Neuronal stem cell (in vitro differentiated cells): ENCODE measurements around the gene CARD18.

Source experiments
- DNase-seq: peaks from one replicate; pipeline ENCODE4 v3.0.0-alpha.2; 2013; ENCODE audit warnings: low spot score
- H2AFZ ChIP-seq: one replicate; pipeline ENCODE4 v1.6.1; 2013; ENCODE audit warnings: mild to moderate bottlenecking, low read length, inconsistent platforms
- H2AK5ac ChIP-seq: 2 replicates; pipeline ENCODE4 v1.6.1; 2013; ENCODE audit warnings: low read depth, mild to moderate bottlenecking, inconsistent platforms, low read length, moderate library complexity, mixed read lengths
- H2BK120ac ChIP-seq: 2 replicates; pipeline ENCODE4 v1.6.1; 2013; ENCODE audit warnings: low read depth, mild to moderate bottlenecking, inconsistent platforms, low read length, moderate library complexity, mixed read lengths
- H2BK12ac ChIP-seq: one replicate; pipeline ENCODE4 v1.6.1; 2013; ENCODE audit warnings: low read length, inconsistent platforms
- H2BK15ac ChIP-seq: 2 replicates; pipeline ENCODE4 v1.6.1; 2013; ENCODE audit warnings: mild to moderate bottlenecking, low read length, inconsistent platforms, mixed read lengths
- H2BK5ac ChIP-seq: one replicate; pipeline ENCODE4 v1.6.1; 2013; ENCODE audit warnings: inconsistent platforms, mild to moderate bottlenecking, low read length, moderate library complexity
- H3K14ac ChIP-seq: one replicate; pipeline ENCODE4 v1.6.1; 2013; ENCODE audit warnings: low read length, inconsistent platforms
- H3K18ac ChIP-seq: 2 replicates; pipeline ENCODE4 v1.6.1; 2013; ENCODE audit warnings: low read length, inconsistent platforms
- H3K23ac ChIP-seq: 2 replicates; pipeline ENCODE4 v1.6.1; 2013; ENCODE audit warnings: low read depth, mild to moderate bottlenecking, mixed read lengths, low read length, inconsistent platforms; ENCODE audit not compliant: poor library complexity
- H3K27ac ChIP-seq: replicated peaks from 3 replicates; pipeline ENCODE4 v1.5.1; 2013; ENCODE audit warnings: low read length, inconsistent platforms
- H3K27me3 ChIP-seq, 3 experiments: 2 replicates each; pipeline ENCODE4 v1.6.1; 2013; ENCODE audit warnings: low read length in 3 of 3, mild to moderate bottlenecking in 2 of 3, inconsistent platforms in 1 of 3, low read depth in 1 of 3, mixed read lengths in 1 of 3, moderate library complexity in 1 of 3; ENCODE audit not compliant: control insufficient read depth in 3 of 3, insufficient read depth in 3 of 3
- H3K36me3 ChIP-seq, 2 donors: replicated peaks in 1 of 2; 2 replicates each; pipeline ENCODE4 v1.6.1; 2013; ENCODE audit warnings: low read length in 2 of 2; ENCODE audit not compliant: control insufficient read depth in 2 of 2, insufficient read depth in 2 of 2
- H3K4ac ChIP-seq: 2 replicates; pipeline ENCODE4 v1.6.1; 2013; ENCODE audit warnings: inconsistent platforms, mild to moderate bottlenecking, low read length, moderate library complexity
- H3K4me1 ChIP-seq, 2 donors: 1 replicate in 1 of 2; 2 replicates in 1 of 2; pipeline ENCODE4 v1.6.1; 2013; ENCODE audit warnings: low read length in 2 of 2, low read depth in 1 of 2; ENCODE audit not compliant: control insufficient read depth in 2 of 2, insufficient read depth in 1 of 2
- H3K4me2 ChIP-seq: one replicate; pipeline ENCODE4 v1.6.1; 2013; ENCODE audit warnings: mild to moderate bottlenecking, low read length, inconsistent platforms; ENCODE audit not compliant: insufficient read depth, poor library complexity, severe bottlenecking
- H3K4me3 ChIP-seq, 2 donors: 2 replicates each; pipeline ENCODE4 v1.5.1; 2013; ENCODE audit warnings: low read length in 2 of 2, mild to moderate bottlenecking in 2 of 2, inconsistent platforms in 1 of 2, moderate library complexity in 1 of 2
- H3K79me1 ChIP-seq: one replicate; pipeline ENCODE4 v1.6.1; 2013; ENCODE audit warnings: low read depth, mild to moderate bottlenecking, inconsistent platforms, low read length, moderate library complexity
- H3K9ac ChIP-seq: one replicate; pipeline ENCODE4 v1.6.1; 2013; ENCODE audit warnings: mild to moderate bottlenecking, low read depth, low read length, inconsistent platforms; ENCODE audit not compliant: poor library complexity
- H3K9me3 ChIP-seq, 2 donors: replicated peaks in 1 of 2; 2 replicates each; pipeline versions ENCODE3 to v1.6.1; 2013; ENCODE audit warnings: low read length in 2 of 2, mild to moderate bottlenecking in 2 of 2, inconsistent platforms in 1 of 2, low read depth in 1 of 2, mixed read lengths in 1 of 2, moderate library complexity in 1 of 2; ENCODE audit not compliant: control insufficient read depth in 2 of 2, insufficient read depth in 1 of 2
- H4K8ac ChIP-seq: one replicate; pipeline ENCODE4 v1.6.1; 2013; ENCODE audit warnings: low read depth, mild to moderate bottlenecking, inconsistent platforms, low read length, moderate library complexity
- H4K91ac ChIP-seq: one replicate; pipeline ENCODE4 v1.6.1; 2013; ENCODE audit warnings: low read length, low read depth, mild to moderate bottlenecking, inconsistent platforms; ENCODE audit not compliant: poor library complexity
- WGBS, 2 donors: extraction: QIAGEN DNeasy Blood & Tissue Kit; methylation state at CpG; one replicate each; pipeline ENCODE4 v1.1.7; 2013; ENCODE audit warnings: missing lambda C conversion rate in 2 of 2, mixed read lengths in 1 of 2; ENCODE audit not compliant: insufficient read length in 2 of 2, insufficient replicate concordance in 1 of 2; ENCODE audit errors: extremely low coverage in 2 of 2; 5-methylcytosine and 5-hydroxymethylcytosine counted together

Gene CARD18

GRCh38 chr11:105132716-105133511 lies 6.7 kb downstream of the CARD18 start:
- peaks cover 0 to 3% of the 10 kb centered on the region in 2 donors for H3K9me3 ChIP-seq
- no peak overlapping the region for H3K4ac ChIP-seq
- no peak overlapping the region for H2BK120ac ChIP-seq
- no peak overlapping the region for H2BK5ac ChIP-seq
- no CpG with 5 or more reads among the region's 8 CpGs for WGBS, 2 donors
- H3K4me1 ChIP-seq, result no peaks in the 10 kb centered on the region
- H4K8ac ChIP-seq, result no peak overlapping the region
- no peak overlapping the region for H2AFZ ChIP-seq
- H3K27ac ChIP-seq, result no peak overlapping the region
- no peak overlapping the region for H3K23ac ChIP-seq
- H3K14ac ChIP-seq, result no peak overlapping the region
- no peak overlapping the region for H3K4me2 ChIP-seq
- no peak overlapping the region for H3K18ac ChIP-seq
- no peak overlapping the region for H2AK5ac ChIP-seq
- no peak overlapping the region for H4K91ac ChIP-seq
- no peak overlapping the region for H2BK15ac ChIP-seq
- no peaks in the 10 kb centered on the region for H3K36me3 ChIP-seq
- H3K27me3 ChIP-seq, result no peaks in the 10 kb centered on the region
- H3K4me3 ChIP-seq, result no peak overlapping the region
- H3K9ac ChIP-seq, result no peak overlapping the region
- H3K79me1 ChIP-seq, result no peaks in the 10 kb centered on the region
- DNase-seq, result no peak
- no peak overlapping the region for H2BK12ac ChIP-seq

GRCh38 chr11:105130189-105130813 lies 9.3 kb downstream of the CARD18 start:
- Histone ChIP-seq H3K36me3 (no peaks in the 10 kb centered on the region), H2BK15ac (no peak overlapping the region), H2BK120ac (no peak overlapping the region), H3K18ac (no peak overlapping the region), H3K4me1 (no peaks in the 10 kb centered on the region), H3K27me3 (no peaks in the 10 kb centered on the region), H3K9me3 (peaks cover 0 to 3% of the 10 kb centered on the region in 2 donors), H3K23ac (no peak overlapping the region), H2AK5ac (no peak overlapping the region), H3K4me3 (no peak overlapping the region), H3K9ac (no peak overlapping the region), H4K8ac (no peak overlapping the region), H4K91ac (no peak overlapping the region), H2AFZ (no peak overlapping the region), H3K4ac (no peak overlapping the region), H2BK12ac (no peak overlapping the region), H3K27ac (no peak overlapping the region), H3K14ac (no peak overlapping the region), H3K79me1 (no peaks in the 10 kb centered on the region), H3K4me2 (no peak overlapping the region), H2BK5ac (no peak overlapping the region)
- WGBS, 2 donors, result no CpG with 5 or more reads among the region's 3 CpGs
- no peak for DNase-seq

- WGBS, 2 donors, result no CpG with 5 or more reads among the region's 2 CpGs
- DNase-seq, result no peak
- H3K27me3 ChIP-seq, result no peaks in the 10 kb centered on the region
Measured at GRCh38 chr11:105124756-105125155, 14.8 kb downstream of the CARD18 start.

GRCh38 chr11:105111145-105111944 lies 28.2 kb downstream of the CARD18 start:
- Histone ChIP-seq H3K9ac (no peak overlapping the region), H3K4me1 (peaks cover 0 to 2% of the 10 kb centered on the region in 2 donors), H2BK120ac (no peak overlapping the region), H4K8ac (no peak overlapping the region), H3K27me3 (no peaks in the 10 kb centered on the region), H3K18ac (peak overlapping the region; percentile 27), H2BK12ac (no peak overlapping the region), H3K4ac (no peak overlapping the region), H2AK5ac (peak overlapping the region; percentile 61), H2BK15ac (no peak overlapping the region), H2AFZ (peak overlapping the region; percentile 61), H3K9me3 (no peaks in the 10 kb centered on the region), H2BK5ac (no peak overlapping the region), H3K4me2 (no peak overlapping the region), H3K14ac (no peak overlapping the region), H3K23ac (no peak overlapping the region), H3K36me3 (no peaks in the 10 kb centered on the region), H3K4me3 (no peak overlapping the region), H3K79me1 (no peaks in the 10 kb centered on the region), H4K91ac (no peak overlapping the region), H3K27ac (no peak overlapping the region)
- no peak for DNase-seq
- WGBS, 2 donors, result no CpG with 5 or more reads among the region's 13 CpGs

More at GRCh38 chr11:105124756-105125155, 14.8 kb downstream of the CARD18 start:
- no peak overlapping the region for H3K27ac ChIP-seq
- H3K9ac ChIP-seq, result no peak overlapping the region
- H3K9me3 ChIP-seq, result no peaks in the 10 kb centered on the region
- H3K23ac ChIP-seq, result no peak overlapping the region
- no peaks in the 10 kb centered on the region for H3K79me1 ChIP-seq
- H3K4me1 ChIP-seq, result no peaks in the 10 kb centered on the region
- no peak overlapping the region for H4K8ac ChIP-seq
- H3K36me3 ChIP-seq, result no peaks in the 10 kb centered on the region
- H3K18ac ChIP-seq, result no peak overlapping the region
- H3K4me3 ChIP-seq, result no peak overlapping the region
- H2BK5ac ChIP-seq, result no peak overlapping the region
- H4K91ac ChIP-seq, result no peak overlapping the region
- no peak overlapping the region for H2AK5ac ChIP-seq
- no peak overlapping the region for H2BK15ac ChIP-seq
- no peak overlapping the region for H2BK12ac ChIP-seq
- H2AFZ ChIP-seq, result no peak overlapping the region
- no peak overlapping the region for H3K14ac ChIP-seq
- H2BK120ac ChIP-seq, result no peak overlapping the region
- no peak overlapping the region for H3K4ac ChIP-seq
- H3K4me2 ChIP-seq, result no peak overlapping the region
